ENCODE data around the gene COL4A2.
"Not testable (repeated sequence)": the region's sequence is repeated elsewhere in the genome, so short reads cannot be mapped to it uniquely, and the experiment has no call there.

Gene COL4A2

DNA sequence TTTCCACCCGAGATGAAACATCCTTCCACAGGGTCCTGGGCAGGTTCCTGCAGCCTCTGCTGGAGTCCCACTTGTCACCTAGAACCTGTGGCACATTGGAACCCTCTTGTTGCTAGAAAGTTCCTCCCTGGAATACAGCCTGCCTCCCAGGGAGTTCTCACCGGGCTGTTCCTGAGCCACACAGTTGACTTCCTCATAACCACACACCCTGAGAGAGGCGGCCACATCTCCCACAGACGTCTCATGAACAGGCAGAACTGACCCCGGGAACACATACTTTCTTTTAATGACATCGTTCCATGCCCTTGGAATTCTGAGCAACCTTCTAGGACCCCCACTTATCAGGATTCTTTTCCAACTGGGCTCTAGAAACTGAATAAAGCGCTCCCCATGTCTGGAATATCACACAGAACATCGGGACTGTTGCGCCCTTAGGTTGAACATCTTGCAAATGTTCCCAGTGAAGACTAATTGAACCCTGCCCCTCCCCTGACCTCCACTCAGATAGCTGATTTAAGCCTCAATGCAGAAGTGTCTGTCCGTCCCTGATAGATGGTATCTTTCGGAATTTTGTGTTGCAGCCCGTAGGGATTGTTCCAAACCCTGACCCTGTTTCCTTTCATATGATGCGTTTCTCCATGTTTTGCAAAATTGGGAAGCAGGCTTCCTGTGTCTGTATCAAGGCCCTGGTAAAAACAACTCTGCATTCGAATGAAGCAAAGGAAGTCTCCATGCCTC, 163.4 kb downstream of the COL4A2 start:
- no peak overlapping the region for H3K4me3 ChIP-seq (ENCODE audit: low read length)
- DNase-seq (ENCODE audit: low read depth, low spot score), result no peak

DNA sequence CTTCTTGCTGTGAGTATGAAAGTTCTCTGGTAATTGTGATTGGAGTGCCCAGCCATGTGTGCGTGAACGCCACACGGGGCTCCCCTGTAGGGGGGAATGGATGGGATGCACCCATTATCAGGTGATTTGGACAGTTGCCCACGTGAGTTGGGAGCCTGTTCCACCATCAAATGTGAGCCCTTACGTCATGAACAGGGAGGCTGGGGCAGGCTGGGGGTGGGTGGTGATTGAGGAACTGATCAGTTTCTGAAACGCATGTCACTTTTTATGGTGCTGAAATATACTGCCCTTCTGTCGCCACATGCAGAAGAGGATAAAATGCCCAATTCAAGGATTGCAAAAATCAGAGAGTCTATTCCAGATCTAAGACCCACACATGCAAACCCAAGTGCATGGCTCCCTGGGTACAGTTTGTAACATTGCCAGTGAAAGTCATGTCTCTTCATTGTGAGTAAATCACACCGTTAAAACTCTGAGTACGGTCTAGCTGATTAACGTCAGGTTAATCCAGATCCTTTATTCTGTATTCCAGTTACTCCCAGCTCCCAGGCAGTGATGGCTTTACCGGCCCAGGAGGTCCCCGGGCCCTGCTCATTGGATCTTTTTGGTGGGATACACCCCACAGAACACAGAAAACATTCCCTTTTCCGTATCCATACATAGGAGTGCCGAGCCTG, 164.2 kb downstream of the COL4A2 start:
- H3K4me3 ChIP-seq (ENCODE audit: low read length), result no peak overlapping the region
- DNase-seq (ENCODE audit: low read depth, low spot score), result no peak

DNA sequence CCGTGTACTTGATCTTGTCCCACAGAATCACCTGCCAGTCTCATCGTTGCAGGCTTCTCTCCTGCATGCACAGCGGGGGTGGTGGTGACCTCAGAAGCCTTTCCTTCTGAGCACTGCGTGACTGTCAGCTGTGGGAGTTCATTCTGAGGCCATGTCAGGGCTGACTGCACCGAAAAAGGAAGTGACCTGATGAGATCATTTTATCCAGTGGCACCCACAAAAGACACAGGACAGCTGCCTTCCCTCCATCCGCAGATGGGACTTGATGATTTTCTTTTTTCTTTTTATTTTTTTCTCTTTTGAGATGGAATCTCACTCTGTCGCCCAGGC, 164.7 kb downstream of the COL4A2 start:
- H3K4me3 ChIP-seq (ENCODE audit: low read length), result no peak overlapping the region
- no peak for DNase-seq (ENCODE audit: low read depth, low spot score)

DNA sequence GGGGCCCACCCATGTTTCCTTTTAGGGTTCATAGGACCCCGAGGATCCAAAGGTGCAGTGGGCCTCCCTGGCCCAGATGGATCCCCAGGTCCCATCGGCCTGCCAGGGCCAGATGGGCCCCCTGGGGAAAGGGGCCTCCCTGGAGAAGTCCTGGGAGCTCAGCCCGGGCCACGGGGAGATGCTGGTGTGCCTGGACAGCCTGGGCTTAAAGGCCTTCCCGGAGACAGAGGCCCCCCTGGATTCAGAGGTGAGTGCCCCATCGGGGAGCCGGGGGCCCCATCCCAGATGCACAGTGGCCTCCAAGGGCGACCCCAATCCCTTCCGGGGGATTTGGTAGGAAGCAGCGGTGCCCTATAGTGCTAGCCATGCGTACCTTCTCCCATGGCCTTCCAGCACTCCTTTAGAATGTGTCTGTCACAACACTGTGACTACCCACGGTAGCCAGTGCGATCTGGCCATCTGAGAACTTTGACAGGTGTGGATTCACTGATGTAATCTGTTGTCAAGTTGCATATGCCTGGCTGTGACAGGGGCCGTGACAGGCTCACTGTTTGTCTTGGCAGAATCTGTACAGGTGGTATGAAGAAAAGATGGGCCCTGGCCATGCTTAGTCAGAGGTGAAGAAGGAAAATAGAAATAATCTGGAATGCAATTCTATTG, 165.9 kb downstream of the COL4A2 start:
- DNase-seq (ENCODE audit: low read depth, low spot score), result no peak

DNA sequence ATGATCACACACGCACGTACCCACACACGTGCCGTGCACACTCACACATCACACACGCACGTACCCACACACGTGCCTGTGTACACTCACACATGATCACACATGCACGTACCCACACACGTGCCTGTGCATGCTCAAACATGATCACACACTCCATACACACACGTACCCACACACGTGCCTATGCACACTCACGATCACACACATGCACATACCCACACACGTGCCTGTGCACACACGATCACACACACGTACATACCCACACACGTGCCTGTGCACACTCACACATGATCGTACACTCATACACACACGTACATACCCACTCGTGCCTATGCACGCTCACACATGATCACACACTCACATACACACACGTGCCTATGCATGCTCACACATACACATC, 167.6 kb downstream of the COL4A2 start:
- DNase-seq (ENCODE audit: low read depth, low spot score), result no peak
- no peak overlapping the region for H3K4me3 ChIP-seq (ENCODE audit: low read length)

More for the DNA sequence above, 165.9 kb downstream of the COL4A2 start:
- H3K4me3 ChIP-seq (ENCODE audit: low read length), result no peak overlapping the region

DNA sequence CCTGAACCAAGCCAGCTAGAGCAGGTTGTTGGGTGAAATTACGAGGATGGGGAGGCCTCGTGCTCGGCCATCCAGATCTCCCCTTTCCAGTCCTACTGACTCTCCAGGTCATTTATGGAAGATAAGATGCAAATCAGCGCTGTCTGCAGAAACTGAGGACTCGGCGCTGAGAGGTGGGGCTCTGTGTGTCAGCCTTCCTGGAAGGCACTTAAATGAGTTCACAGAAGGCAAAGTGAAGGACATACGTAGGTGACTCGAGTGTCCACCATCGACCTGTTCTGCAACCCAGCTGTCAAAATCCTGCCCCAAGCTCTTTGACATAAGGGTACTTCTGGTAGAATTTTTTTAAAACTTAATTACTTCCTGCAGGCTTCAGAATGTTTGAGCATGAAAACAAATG, 168.0 kb downstream of the COL4A2 start:
- no peak for DNase-seq (ENCODE audit: low read depth, low spot score)
- no peak overlapping the region for H3K4me3 ChIP-seq (ENCODE audit: low read length)

DNA sequence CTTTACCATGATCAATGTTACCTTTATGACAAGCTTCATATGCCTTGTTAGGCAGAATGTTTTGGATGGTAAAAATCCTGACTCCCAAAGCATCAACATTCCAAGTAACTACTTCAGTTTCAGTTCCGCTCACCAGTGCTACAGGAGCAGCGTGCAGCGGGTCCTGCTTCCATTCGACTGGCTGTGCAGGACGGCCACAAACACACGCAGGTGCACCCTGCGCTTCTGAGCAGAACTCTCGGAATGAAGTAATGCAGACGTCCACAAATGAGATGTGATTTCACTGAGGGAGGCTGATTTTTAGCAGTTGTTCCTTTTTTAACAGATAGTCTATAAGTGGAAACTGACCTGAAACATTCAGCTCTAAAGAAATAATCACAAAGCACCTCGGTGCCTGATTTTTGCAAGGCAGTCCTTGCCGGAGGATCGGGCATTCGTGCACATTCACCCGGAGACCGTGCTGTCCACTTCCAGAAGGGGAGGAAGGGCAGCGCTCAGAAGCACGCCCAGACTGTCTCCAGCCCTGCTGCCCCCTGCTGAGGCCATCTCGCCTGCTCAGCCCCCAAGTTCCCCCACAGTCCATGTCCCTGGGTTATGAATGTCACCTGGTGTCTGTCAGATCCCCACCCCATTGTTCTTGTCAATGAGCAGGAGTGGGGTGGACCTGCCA, 168.6 kb downstream of the COL4A2 start:
- no peak for DNase-seq (ENCODE audit: low read depth, low spot score)
- no peak overlapping the region for H3K4me3 ChIP-seq (ENCODE audit: low read length)

DNA sequence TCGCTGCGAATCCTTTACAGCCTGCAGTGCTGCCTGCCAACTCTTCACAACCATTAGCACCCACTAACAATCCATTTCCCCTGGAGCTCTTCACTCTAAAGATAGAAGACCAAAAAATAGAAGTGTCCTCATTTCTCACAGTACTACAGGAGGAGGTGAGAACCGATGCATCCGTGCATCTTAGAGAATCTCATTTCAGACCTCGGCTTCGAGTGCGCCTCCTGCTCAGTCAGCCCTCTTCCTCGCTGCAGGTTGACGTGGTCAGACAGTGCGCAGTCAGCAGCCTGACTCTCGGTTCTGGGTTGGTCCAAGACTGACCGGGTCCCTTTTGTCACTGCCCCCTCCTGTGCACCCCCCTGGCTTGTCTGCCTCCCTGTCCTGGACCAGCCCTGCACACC, 169.1 kb downstream of the COL4A2 start:
- DNase-seq (ENCODE audit: low read depth, low spot score), result no peak
- H3K4me3 ChIP-seq (ENCODE audit: low read length), result no peak overlapping the region

DNA sequence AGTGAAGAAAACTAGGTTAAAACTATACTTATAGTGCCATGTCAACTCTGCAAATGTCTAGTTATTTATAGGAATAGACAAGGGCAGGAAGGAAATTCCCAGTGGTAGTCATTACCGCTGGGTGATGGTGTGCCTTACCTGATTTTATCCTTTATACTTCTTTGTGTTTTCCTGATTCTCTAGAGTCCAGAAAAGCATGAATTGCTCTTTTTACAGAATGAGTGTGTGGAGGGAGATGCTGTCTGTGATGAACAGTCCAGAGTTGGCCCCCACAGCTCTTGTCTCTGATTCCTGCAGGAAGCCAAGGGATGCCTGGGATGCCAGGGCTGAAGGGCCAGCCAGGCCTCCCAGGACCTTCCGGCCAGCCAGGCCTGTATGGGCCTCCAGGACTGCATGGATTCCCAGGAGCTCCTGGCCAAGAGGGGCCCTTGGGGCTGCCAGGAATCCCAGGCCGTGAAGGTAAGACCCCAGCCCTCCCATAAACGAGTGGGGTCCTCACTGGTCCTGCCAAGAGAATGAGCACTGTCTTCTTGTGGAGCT, 170.7 kb downstream of the COL4A2 start:
- no peak for DNase-seq (ENCODE audit: low read depth, low spot score)
- no peak overlapping the region for H3K4me3 ChIP-seq (ENCODE audit: low read length)

DNA sequence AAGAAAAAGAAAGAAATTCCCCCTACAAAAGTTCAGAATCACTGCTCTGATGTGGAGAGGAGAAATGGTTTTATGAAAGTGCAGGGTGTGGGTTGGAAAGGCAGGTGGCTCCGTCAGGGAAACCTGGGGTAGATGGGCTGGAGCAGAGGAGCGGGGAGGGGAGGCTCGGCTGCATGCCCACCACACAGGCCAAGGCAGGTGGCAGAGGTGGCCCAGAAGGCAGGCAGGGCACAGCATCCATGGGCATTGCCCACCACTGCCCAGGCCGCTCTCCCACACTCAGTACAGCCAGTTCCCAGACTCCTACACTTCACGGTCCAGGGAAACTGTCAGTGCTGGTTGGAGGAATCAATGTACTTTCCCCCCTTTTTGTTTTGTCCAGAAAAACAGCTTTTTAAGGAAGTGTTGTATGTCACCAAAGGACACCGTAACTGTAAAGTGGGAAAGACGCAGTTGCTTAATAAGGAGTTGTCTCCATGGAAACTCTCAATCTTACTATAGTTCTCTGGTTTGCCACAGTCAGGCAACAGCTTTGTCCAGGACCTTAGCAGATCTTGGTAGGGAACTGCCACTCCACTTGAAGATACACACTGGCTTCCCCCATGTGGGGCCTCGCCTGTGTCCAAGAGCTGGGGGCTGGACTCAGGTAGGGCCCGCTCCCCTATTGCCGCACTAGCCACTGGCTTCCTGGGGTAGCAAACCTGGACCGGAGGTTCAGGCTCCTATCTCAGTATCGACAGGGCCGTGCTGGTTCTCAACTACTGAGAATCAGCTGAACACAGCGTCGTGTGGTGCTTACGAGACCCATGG, 171.5 kb downstream of the COL4A2 start:
- no peak for DNase-seq (ENCODE audit: low read depth, low spot score)
- no peak overlapping the region for H3K4me3 ChIP-seq (ENCODE audit: low read length)

DNA sequence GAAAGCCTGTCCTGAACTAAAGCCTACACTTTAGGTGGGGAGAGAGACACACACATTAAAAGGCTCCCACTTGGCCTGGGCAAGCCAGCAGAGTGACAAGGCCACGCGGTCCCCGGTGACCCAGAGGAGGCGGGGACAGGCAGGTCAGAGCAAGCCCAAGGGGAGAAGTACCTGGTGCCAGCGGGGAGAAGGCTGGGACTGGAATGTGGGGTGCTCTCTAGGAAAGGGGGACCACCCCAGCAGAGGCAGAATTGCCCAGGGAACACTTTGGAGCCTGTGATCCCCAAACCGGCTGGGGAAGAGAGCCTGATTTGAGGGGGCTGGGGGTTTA, 172.1 kb downstream of the COL4A2 start:
- no peak for DNase-seq (ENCODE audit: low read depth, low spot score)
- H3K4me3 ChIP-seq (ENCODE audit: low read length), result no peak overlapping the region

DNA sequence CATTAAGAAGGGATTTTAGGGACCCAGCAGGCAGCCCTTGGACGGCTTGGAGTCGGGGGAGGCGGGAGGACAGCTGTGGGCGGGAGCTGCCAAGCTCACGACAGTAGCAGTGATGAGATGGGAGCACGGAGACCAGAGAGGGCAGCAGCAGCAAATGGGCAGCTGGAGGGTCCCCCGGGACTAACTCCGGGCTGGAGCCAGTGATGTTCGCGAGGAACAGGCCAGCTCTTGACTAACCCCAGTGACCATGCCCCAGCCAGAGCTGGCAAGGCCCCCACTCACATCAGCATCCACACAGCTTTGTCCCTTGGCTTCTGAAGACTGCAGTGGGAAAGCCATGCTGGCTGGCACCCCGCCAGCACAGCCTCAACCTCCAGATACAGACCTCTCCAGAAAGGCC, 172.6 kb downstream of the COL4A2 start:
- no peak for DNase-seq (ENCODE audit: low read depth, low spot score)
- no peak overlapping the region for H3K4me3 ChIP-seq (ENCODE audit: low read length)

DNA sequence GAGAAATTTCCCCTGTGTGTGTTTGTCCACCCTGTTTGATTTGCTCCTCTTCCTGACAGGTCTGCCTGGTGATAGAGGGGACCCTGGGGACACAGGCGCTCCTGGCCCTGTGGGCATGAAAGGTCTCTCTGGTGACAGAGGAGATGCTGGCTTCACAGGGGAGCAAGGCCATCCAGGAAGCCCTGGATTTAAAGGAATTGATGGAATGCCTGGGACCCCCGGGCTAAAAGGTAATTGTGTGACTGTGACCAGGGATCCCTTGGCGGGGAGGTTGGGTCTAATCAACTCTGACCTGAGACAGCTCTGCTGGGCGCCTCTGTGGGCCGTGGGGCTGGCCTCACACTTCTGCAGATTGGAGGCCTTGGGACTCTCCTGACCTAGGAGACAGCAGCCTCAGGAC, 173.1 kb downstream of the COL4A2 start:
- no peak overlapping the region for H3K4me3 ChIP-seq (ENCODE audit: low read length)
- DNase-seq (ENCODE audit: low read depth, low spot score), result no peak

DNA sequence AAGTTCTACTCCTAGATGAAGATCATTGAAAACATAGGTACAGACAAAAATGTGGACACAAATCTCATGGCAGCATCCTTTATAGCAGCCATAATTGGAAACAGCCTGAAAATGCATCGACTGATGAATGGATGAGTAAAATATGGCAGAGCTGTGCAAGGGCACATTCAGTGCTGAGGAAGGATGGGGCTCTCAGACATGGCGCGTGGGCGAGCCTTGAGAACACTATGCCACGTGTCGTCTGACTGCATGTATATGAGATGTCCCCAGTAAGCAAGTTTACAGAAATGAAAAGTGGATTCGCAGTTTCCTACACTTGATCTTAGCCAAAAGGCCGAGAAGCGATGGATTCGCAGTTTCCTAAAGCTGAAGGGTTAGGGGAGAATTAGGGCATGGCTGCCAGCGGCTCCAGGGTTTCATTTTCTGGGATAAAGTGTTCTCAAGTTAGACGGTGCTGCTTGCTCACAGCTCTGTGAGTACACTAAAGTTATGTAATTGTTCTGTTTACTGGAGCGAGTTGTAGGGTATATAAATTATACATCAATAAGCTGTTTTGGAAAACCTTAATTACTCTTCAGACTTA, 176.4 kb downstream of the COL4A2 start:
- DNase-seq (ENCODE audit: low read depth, low spot score), result no peak
- H3K4me3 ChIP-seq (ENCODE audit: low read length), result no peak overlapping the region

DNA sequence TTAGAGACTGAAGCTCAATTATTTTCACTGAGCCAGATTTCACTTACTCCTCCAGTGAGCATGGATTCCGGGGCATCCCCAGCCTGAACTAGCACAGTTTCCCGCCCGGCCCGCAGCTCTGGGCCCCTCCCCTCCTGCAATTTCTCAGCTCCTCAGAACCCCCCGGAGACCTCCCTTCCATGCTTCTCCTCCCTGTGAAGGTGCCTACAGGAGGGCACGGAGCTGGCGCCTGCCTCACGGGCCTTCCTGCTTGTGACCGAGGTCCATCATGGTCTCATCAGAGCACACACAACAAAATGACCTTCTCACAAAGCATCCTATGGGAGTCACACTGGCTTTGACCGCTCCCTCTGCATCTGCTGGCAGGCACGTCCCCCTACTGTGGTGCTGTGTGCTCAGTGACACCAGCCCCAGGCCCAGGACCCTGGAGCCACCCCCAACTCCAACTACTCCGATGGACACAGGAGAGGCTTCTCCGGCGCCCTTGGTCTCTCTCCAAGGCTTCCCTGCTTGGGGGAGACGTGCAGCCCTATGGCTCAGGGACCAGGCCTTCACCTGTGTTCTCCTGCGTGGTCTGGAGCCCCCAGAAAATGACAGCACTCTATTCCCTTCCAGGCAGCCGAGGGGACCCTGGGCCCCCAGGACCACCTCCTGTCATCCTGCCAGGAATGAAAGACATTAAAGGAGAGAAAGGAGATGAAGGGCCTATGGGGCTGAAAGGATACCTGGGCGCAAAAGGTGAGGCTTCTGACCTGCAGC, 177.4 kb downstream of the COL4A2 start:
- no peak overlapping the region for H3K4me3 ChIP-seq (ENCODE audit: low read length)
- DNase-seq (ENCODE audit: low read depth, low spot score), result no peak

DNA sequence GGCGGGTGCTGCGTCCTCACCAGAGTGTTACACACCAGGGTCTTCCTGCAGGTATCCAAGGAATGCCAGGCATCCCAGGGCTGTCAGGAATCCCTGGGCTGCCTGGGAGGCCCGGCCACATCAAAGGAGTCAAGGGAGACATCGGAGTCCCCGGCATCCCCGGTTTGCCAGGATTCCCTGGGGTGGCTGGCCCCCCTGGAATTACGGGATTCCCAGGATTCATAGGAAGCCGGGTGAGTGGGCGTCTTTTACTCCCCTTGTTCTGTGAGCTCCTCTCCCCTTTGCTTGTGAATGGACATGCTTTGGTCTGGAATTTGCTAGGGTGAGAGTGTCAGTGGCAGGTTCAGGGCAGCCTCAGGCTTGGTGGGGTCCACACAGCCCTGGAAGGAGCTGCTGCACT, 178.5 kb downstream of the COL4A2 start:
- DNase-seq (ENCODE audit: low read depth, low spot score), result no peak
- no peak overlapping the region for H3K4me3 ChIP-seq (ENCODE audit: low read length)

DNA sequence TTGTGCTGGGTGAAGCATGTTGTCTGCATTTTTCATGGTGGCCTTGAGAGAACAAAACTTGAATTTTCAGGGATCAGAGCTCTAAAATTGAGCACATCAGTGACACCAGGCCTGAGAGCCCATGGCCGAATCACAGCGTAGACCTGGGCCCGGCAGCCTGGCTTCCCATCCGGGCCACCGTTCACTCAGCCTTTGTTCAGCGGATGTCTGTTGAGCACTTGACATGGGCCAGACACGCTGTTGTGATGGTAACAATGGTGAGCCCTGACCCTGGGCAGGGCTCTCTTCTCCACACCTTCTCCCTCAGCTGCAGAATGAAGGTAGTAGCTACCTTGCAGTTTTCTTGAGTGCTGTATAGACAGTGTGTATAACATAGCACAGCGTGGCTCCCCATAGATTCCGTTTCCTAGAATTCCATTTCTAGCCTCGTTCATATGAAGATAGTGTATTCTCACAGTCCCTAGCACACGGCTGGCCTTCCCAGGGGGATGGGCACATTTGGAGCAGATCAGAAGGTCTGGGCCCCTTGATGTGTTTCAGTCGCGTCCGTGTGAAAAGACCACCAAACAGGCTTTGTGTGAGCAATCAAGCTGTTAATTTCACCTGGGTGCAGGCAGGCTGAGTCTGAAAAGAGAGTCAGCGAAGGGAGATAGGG, 179.1 kb downstream of the COL4A2 start:
- no peak overlapping the region for H3K4me3 ChIP-seq (ENCODE audit: low read length)
- no peak for DNase-seq (ENCODE audit: low read depth, low spot score)

DNA sequence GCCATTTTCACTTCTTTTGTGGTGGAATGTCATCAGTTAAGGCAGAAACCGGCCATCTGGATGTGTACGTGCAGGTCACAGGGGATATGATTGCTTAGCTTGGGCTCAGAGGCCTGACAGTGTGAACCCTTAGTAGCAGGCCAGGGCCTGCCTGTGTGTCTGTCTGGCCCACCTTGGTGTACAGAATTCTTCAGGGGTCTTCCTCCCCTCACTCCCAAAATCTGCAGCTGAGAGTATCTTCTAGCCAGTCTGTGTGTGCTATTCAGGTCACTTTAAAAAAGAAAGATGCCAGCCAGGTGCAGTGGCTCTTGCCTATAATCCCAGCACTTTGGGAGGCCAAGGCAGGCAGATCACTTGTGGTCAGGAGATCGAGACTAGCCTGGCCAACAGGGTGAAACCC, 179.8 kb downstream of the COL4A2 start:
- not testable (repeated sequence) for H3K4me3 ChIP-seq (ENCODE audit: low read length); DNase-seq (ENCODE audit: low read depth, low spot score)
